ENCODE data around the gene AJUBA.
"Not testable (repeated sequence)": the region's sequence is repeated elsewhere in the genome, so short reads cannot be mapped to it uniquely, and the experiment has no call there.

Gene AJUBA

DNA sequence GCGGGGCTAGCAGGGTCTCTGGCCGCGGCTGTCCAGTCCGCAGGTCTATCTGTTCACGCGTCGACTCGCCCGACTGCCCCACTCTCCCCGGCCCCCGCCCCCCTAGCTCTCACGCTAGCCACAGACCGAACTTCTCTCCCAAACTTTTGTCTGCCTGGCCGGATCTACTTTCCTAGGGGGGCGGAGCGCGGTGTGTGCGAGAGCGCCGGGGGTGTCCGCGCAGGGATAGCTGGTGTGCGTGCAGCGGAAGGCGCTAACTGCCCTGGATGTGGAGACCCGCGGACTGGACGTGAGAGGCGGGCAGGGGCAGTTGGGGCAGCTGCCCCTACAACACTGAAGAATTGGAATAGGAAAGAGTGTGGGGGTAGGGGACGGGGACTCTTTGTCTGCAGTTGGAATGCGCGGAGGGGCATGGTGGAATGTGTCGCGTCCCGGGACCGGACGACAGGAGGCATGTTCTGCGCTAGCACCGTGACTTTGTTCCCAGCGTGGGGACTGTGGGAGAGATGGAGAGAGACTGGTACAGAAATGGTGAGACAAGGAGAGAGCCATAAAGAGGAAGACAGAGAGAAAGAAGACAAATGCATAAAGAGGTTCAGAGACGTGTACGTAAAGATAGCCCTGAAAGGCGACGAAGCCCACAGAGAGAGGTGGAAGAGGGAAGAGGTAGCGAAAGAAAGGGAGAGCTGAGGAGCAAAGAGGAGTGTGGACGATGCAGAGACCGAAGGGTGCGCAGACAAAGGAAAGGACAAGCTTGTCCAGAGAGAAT lies at the start of gene AJUBA:
AJUBA (minus strand) TSS at position 75 of the 769 bp plus-strand sequence. CDS start 285 bp downstream, outside the sequence.
- DNase-seq, result peak; percentile 71 to 77

DNA sequence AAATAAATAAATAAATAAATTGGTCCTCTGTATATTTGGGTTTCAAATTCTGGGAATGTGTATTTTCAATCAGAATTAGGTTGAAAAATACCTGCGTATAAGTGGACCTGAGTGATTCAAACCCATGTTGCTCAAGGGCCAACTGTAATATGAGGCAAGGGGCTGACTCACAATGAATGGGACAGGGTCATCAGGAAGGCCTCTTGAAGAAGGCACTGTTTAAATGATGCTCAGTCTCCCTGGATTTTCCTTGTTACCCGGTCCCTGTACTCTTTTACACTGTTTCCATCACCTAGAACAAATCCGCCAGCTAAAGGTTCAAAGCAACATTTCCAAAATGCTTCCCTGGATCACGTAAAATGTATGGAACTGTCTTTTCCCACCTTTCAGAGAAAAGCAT lies 48.6 kb upstream of the AJUBA start:
- DNase-seq, result no peak

DNA sequence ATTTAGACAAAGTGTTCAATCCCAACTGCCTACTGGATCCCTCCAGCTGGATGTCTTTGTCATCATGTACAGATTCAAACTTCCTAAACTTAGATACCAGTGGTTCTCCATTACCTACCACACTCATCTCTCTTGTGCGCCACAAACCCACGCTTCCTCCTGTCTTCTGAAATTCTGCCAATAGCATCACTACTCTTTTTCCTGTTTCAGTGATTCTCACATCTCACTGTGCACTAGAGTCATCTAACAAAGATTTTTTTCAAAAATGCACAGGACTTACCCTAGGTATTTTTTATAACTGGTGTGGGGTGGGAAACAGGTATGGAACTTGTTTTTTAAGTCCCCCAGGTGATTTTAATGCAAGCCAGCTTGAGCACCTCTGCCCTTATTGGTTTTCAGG lies 46.4 kb upstream of the AJUBA start:
- DNase-seq, result peak; percentile 18 to 30

DNA sequence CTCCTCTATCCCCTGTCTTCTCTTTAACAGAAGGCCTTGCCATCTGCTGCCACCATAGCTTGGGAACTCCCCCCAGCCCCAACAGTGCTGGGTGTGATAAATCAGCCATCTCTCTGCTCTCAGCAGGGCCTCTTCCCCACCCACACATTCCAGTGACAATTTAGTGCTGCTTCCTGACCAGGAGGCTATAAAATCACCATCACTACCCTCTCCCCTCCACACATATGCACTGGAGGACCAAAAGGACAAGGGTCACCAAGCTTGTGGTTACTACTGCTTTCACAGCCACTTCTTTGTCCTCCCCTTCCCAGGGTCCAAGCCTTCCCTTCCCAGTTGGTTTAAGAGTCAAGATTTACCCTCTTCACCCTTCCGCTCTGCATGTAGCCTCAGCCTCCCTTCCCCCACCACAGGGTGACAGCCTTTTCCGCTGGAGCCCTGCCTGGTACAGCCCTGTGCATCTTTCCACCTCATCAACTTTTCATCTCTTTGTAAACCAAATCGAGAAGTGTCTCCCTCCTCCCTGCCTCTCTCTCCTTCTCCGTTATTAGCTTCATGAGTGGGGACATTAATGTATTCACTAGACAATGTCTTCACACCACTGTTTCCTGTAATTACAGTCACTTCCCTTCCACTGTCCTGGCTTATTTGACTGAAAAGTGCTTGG lies 42.9 kb upstream of the AJUBA start:
- DNase-seq, result no peak

DNA sequence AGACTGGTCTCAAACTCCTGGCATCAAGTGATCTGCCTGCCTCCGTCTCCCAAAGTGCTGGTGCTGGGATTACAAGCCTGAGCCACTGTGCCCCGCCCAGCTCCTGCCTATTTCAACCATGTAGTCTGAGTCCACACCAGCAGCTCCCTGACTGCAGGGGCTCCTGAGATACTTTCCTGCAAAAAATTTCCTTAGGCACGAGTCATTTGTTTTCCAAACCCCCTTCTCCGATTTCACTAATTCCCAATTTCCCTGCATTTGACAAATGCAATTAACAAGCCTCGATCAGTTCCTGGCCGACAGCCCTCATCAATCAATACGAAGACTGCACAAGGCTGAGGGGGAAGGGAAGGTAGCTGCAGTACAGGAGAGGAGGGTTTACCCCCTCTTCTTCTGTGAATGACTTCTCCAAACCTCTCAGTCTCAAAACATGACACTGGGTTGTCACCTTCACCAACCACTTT lies 42.3 kb upstream of the AJUBA start:
- DNase-seq, result no peak

DNA sequence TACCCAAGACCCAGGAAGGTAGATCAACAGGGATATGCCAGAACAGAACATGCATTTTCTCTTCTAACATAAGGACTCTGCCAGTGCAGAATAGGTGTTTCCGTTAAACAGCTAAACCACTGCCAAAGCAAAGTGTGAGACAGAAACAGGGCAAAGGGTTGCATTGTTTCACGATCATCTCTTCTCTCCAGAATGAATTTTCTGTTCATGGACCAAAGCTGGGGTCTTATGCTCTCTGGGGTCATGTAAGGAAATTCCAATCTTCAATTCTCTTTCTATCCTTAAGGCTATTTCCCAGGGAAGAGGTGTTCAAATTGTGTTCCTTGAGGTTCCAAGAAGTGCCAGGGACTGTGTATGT lies 41.4 kb upstream of the AJUBA start:
- DNase-seq, result no peak

DNA sequence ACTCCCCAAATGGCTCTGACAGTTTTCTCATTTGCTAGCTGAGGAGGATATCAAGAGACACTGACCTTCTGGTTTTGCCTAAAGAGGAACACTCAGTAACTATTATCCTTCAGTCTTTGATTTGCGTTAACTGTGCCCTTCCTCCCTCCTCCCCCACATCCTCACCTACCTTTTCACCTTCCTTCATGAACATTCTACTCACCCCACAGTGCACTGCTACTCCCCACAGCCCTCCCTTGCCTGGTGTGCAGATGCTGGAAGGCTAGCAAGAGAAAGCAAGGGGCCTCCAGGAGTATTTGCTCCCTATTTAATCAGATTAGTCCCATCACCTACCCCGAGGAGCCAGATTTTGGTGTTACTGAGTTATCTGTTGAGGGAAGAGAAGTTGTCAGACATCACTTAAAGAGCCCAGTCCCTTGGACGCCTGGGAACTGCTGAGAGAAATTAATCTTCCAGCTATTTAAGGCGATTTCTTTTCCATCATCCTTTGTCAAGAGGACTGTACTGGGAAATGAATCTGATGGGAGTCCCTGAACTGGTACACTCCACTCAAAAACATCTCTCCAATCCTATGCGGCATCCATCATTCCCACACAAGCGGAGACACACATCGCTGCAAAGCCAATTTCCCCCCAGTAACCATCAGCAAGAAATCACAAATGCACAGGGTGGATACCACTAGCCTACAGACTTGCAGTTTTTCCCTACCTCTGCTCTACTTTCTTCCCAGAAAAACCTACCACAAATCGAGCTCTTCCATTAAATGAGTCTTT lies 40.9 kb upstream of the AJUBA start:
- no peak for DNase-seq

DNA sequence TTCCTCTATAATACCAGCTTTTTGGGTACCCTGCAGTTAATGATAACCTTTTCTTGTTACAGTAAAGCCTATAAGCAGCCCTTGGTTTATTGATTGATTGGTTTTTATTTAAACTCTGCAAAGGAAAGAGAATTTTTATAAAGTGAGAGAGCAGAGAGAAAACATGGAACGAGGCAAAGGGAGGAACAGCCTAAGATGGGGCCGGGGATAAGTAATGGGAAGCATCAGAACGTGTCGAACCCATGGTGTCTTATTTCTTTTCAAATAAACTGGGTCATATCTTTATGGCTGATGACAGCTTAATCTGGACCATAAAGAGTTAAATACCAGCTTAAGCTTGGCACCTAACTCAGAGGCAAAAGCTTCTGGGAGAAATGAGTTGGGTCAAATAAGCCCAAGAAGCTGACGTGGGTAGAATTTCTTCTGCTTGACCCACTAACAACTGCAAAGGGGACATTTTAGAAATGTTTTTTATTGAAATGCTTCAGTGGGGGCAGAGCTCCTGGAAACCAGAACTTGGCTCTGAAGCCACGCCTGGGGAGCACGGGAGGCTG lies 39.6 kb upstream of the AJUBA start:
- DNase-seq, result no peak

DNA sequence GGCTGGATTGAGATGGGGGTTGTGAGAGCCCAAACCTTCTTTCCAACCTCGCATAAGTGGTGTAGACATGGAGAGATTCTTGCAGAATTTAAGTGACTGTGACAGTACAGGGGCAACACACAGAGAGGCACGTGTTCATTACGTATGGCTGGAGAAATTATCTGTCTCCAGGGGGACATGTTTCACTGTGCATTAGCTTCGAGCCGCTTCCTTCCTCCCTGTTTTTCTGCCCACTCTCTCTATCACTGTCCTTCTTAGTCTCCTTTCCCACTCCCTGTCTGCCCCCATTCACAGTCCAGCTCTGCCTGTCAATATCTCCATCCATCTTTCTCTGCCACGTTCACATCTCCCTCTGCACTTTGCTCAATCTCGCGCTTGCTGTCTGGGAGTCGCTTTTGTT lies 39.1 kb upstream of the AJUBA start:
- DNase-seq, result no peak

DNA sequence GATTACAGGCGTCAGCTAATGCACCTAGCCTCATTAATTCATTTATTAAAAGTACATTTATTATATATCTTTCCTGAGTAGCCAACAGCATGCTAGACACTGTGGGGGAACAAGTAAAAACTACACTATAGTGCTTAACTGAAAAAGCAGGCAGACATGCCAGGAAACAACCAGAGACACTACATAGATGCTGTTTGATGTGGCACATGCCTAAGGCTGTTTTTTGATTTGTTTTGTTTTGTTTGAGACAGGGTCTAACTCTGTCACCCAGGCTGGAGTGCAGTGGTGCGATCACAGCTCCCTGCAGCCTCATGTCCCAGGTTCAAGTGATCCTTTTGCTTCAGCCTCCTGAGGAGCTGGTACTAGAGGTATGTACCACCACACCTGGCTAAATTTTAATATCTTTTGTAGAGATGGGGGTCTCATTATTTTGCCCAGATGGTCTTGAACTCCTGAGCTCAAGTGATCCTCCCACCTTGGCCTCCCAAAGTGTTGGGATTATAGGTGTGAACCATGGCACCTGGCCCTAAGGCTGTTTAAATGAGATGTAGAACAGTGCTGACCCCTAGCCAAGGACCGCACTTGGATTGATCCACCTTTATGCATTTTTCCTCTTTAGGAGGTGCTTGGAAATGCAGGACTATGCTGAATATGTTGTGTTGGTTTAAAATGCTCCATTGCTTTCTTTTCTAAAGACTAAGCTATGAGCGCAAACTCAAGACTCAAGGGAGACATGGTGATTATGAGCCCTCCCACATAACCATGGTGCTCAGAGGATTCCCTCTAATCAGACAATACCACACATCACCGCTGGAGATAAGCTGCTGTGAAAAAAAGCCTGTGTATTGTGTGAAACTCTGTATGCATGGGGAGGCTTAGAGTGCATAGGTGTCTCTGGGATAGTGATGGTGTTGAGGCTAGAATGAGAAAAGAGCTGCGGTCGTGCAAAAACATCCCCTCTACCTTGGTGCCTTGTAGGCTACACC lies 38.1 kb upstream of the AJUBA start:
- no peak for DNase-seq

DNA sequence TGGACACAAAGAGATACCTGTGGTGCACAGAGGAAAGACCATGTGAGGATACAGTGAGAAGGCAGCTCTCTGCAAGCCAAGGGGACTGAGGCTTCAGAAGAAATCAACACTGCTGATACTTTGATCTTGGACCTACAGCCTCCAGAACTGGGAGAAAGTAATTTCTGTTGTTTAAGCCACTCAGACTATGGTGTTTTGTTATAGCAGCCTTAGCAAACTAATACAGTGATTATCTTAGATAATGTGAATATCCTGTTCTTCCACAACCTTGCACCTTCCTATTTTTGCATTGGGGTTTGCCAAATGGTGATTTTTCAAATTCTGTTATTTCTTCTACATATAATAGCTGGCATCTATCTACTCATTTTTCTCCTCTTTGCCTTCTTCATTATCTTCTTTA lies 35.8 kb upstream of the AJUBA start:
- no peak for DNase-seq

DNA sequence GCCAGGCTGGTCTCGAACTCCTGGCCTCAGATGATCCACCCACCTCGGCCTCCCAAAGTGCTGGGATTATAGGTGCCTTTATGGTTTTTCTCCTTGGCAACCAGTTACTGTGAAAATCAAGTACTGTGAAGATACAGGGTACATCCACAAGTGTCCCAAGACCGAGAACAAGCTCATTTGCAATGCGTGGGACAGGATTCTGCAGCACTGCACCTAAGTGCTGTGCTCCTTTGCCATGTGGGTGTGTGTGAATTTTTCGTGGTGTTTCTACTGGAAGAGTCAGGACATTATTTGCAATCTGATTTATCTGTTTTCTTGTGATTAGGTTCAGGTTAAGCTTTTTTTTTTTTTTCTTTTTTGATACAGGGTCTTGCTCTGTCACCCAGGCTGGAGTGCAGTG lies 34.7 kb upstream of the AJUBA start:
- no peak for DNase-seq

DNA sequence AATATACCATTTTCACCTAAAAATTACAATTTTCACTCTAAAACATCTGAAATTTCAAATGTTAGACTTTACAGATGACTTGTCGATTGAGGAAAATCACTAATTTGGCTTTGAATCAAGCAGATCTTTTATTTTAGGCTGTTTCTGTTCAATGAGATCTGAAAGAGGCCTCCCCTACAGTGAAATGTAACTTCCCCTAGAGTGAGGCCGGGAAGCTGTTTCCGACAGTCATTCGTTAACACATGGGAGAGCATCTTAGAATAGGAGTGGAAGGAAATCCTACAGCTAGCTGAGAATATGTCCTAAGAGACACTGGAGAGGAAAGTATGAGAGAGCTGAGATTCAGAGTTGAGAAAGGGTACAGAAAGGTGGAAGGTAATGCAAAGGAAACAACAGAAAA lies 33.3 kb upstream of the AJUBA start:
- no peak for DNase-seq

DNA sequence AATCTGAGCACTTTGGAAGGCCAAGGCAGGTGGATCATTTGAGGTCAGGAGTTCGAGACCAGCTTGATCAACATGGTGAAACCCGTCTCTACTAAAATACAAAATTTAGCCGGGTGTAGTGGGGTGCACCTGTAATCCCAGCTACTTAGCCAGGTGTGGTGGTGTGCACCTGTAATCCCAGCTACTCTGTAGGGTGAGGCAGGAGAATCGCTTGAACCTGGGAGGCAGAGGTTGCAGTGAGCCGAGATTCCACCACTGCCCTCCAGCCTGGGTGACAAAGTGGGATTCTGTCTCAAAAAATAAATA lies 31.4 kb upstream of the AJUBA start:
- DNase-seq, result not testable (repeated sequence)

DNA sequence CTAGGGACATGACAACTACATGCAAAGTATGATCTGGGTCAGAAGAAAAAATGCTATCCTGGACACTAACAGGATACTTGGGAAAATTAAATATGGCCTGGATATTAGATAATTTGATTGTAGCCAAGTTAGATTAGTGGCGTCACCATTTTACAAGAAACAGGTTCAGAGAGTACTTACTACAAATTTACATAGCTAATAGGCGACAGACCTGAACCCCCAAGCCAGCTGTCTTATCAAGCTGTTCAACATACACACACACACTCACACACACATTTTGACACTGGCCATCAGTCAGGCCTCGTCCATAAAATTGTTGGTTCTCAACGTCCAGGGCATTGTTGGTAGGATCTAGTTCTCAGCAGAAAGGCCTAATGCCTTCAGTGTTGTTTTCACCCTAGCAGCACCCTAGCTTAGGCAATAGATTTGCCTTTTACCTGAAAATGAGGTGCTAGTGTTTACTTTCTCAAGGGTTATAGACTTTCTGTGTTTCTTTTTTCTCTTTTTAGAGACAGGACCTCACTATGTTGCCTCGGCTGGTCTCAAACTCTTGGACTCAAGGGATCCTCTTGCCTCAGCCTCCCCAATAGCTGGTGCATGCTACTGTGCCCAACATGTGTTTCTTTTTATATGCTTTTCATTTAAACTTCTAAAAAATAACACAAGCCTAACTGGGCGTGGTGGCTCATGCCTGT lies 30.9 kb upstream of the AJUBA start:
- no peak for DNase-seq

DNA sequence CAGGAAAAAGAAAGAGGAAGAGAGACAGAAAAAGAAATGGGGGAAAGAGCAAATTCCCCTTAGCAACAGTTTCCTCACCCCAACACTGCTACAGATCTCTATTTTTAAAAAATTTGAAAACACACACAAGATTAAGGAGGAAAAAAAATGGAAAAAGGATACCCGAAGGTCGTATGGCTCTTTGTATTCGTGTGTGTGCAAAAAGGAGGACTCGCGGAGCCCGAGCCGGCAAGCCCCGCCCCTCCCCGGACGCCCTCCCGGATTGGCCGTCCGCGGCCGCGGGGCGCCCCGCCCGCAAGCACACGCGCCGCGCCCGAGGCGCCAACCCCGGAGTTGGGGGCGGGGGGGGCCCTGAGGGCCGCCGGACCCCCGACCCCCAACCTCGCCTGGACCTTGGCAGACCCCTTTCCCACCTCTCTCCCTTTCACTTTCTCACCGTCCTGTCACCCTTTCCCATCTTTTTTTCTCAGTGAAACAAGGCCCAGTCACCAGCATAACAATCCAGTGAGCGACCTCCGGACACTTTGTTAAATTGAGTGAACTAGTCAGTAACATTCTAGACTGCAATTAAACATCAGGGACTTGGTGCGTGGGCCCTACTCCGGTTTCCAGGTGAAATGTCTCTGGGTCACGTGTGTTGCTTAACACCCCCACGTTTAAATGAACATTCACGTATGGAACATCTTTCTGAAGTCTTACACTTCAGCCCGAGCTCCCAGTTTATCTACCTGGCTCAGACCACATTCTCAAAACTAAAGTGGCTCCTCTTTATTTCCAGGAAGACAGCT lies 27.8 kb upstream of the AJUBA start, which contains the start of gene C14orf93:
C14orf93 (minus strand) TSS at position 205 of the 788 bp plus-strand sequence. CDS start 11,120 bp downstream, outside the sequence.
- peak; percentile 76 to 81 for DNase-seq

DNA sequence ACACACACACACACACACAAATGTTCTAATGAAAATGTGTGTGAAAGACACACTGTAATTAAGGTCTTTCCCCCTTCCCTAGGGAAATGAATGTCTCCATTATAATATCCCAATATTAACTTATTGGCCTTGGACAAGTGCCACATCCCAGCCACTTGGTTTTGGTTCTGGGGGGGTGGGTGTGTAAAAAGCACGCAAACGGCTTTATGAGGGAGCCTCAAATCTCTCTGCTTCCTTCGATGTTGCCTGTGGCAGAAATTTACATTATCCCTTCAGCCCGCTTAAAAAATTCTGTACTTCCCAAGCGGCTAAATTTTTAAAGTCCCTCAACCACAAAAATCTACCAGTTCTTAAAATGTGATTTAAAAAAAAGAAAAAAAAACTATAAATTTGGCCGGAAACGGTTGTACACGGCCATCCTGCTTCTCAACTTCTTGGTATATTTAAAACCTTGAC lies 27.2 kb upstream of the AJUBA start:
- no peak for DNase-seq

DNA sequence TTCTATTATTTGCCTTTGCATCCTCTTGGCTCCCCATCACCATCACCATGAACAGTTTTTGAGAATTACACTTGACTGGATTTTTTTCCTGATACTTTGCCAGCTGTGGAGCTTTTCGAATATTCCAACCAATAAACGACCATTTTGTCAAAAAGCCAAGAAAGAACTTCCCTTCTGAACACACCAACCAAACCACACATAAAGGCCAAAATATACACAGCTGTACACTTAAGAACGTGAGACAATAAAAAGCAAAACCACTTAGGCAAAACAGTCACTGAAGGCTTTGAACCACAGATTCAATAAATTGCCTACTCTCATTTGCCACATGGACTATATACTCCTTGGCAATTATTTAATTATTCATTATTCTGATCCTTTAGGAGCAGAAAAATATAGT lies 26.5 kb upstream of the AJUBA start:
- DNase-seq, result no peak

DNA sequence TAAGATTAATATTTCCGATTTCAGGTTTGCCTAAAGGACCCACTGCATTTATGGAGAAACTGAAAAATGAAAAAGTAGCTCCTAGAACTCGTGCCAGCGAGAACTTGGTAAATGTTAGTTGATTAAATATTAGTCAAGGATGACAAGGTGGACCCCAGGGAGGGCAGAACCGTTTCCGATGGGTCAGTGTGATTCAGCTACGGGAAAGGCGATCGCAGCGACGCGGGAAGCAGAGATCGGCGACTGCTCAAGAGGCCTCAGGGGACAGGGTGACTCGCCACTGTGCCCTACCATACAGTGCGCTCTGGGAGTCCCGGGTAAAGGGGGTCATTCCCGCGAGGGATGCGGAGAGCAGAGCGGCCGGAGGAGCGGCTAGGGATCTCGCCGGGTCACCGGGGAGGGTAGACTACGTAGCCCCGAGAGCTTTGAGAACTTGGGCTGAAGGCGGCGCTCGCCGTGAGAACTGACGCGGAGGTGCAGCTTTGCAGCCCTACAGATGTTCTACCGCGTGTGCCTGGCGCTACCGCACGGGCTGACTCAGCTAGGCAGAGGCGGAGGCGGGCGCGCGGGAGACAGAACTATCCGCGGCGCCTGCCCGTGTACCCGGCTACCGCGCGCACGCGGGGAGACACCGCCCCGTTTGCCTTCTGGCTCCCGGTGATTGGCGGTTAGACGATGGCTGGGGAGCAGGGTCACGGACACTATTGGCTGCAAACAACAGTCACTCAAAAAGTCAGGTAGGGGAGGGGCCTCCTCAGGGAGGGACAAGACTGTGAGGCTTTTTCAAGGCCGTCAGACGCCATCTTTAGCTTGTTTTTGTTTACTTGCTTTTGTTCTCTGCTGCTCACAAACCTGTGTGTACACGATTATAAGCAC lies 24.4 kb upstream of the AJUBA start:
- peak; percentile 96 to 98 for DNase-seq

DNA sequence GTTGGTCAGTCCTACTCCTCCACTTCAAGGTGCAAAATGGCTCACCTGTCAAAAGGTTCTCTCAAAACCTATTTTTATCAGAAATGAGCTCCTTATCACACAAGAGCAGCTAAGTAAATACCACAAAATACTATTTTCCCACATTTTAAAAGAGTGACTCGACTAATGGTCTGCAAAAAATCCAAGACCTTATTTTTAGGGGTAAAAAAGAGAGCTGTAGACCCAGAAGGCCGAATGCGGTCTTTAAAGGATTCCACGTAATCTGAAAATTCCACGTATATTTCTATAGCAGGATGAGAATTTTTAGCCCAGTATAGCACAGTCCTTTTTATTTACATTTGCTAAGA lies 23.8 kb upstream of the AJUBA start:
- no peak for DNase-seq

Measured in activated CD4-positive, alpha-beta T cell treated with anti-CD3 and anti-CD28 coated beads for 4 hours (primary cell).